HG03108 (cell line): ENCODE measurements around the gene ATP8A1.

ENCODE experiments used
- ATAC-seq: cut with Tn5 transposase; IDR thresholded peaks from one replicate; pipeline ENCODE4 v1.9.1; 2021; ENCODE audit warnings: moderate library complexity; ENCODE audit not compliant: unreplicated experiment

ATP8A1 gene

DNA sequence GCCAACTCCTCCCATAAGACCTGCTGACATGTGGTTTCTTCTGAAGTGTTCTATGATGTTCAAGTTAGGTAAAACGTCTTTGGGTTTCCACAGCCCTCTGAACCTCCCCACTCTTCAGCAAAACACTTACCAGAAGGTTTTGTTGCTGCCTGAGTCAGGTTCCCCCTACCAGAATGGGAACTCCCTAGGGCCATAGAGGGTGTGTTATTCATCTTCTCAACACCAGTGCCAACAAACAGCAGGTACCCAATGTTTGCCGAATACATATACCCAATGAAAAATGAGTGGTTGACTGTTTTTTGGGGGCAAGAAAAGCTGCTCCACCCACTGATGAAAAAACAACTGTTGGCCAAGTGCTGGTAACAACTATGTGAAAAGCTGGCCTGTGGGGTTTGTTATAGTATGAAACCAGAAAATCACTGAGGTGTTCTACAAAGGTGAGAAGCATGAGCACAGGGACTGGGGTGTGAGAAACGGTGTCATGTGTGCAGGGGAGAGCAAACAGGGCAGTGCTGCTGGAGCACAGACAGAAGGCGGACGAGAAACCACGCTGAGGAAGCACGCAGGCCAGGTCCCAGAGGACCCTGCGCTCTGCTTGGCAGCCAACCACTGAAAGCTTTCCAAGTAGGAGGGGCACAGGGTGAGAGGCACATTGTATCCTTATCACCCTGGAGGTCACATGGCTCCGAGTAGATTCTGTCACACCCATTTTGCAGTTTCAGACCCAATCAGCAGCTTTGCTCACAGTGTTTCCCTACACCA, 28.8 kb downstream of the ATP8A1 start:
- ATAC-seq = peak; percentile 90

DNA sequence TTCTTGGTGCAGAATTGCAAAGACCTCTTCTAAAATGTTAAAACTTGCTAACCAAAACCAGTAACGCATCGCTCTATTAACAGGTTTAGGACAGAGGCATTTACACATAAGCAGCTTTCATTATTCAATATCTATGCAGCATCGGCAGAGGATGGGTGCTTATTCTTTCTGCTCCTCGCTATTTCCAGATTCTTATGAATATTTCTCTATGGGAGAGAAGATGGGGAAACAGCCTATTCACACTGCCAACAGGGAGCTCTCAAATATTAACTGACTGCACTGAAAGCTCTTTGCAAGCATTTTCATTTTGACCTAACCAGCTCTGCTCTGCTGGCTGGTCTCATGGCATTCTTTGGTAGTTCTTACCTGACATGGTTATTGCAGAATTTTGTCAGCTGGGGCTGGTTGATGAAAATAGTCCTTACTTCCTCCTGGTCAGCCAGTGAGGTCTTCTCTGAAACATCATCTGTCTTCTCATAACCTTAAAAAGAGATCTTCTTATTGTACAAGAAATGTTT, 30.2 kb downstream of the ATP8A1 start:
- no peak for ATAC-seq

DNA sequence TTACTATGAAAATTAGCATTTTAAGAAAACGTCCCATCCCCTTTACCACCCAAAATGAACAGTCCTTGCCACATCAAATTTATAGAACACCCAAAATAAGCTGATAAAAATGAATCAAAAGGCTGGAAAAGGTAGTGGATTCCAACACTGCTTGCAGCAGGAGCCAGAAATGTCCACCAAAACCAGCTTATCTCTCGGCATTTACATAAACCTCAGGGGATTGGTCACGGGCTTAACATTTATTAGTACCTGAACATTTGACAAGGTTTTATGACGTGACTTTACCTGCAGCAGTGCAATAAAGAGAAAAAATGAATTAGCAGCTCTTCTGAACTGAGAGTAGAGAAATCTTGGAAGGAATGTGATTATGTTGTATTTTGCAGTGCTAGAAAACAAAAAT, 31.6 kb downstream of the ATP8A1 start:
- ATAC-seq = no peak

DNA sequence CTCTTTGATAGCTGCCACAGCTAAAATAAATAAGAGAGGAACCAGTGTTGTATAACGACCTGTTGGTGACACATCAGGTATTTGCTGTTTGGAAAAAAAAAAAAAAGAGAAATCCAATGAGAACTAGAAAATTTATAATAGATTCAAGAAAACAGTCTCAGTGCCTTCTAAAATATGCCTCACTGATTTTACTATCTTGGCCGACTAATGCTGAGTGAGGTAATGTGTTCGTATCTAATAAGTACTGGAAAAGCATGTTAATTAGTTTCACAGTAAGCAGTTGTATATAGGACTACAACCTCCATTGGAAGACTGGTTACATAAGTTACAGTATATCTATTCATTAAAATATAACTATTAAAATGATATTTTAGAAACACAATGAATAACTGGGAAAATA, 32.4 kb downstream of the ATP8A1 start:
- ATAC-seq = no peak

DNA sequence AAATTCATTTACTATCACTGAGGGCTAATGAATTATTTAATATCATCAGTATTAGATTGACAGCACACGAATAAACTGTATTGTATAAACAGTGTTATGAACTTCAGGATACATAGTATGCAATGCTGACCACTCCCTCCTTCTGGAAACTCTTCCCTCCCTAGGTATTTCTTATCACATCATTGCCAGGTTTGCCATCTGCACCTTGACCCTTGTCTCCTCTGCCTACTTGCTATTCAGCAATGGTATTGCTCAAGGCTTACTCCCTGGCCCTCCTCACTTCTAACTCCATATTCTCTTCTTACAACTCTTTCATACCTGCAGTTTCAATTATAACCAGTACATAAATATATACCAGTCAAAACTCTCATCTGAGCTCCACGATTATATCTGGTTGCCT, 38.9 kb downstream of the ATP8A1 start:
- ATAC-seq = no peak

DNA sequence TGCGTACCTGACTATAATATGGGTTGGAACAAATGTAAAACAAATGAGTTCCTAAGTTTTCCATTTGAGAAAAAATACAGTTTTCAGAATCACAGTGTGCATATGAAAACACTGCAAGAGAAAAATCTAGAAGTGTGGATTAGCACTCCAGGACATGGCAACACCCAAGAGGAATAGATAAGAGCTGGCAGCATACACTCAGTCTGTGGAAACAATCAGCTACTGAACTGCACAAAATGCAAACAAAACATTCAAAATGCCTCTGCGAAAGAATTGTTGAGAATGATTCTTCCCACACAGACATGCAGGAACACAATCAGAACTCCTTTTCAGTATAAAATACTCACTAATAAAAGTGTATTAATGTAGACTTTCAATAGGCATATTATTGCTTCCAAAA, 39.9 kb downstream of the ATP8A1 start:
- ATAC-seq = no peak

DNA sequence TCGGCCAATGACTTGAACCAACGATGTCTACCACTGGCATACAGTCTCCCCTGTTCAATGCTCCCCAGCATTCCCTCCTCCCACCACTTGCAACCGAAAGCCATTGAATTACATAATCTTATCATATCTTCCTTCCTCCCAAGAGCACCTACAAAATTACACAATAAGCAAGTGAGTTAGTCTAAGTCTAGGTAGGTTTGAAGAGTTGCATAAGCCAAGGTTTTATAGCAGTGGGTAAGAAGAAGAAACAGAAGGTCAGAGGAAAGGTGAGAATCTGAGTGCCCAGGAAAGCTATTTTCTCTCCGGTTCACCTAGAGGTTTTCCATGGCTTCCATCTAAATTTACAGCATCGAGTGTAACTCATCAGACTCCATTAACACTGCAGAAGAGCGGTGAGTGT, 40.3 kb downstream of the ATP8A1 start:
- no peak for ATAC-seq

DNA sequence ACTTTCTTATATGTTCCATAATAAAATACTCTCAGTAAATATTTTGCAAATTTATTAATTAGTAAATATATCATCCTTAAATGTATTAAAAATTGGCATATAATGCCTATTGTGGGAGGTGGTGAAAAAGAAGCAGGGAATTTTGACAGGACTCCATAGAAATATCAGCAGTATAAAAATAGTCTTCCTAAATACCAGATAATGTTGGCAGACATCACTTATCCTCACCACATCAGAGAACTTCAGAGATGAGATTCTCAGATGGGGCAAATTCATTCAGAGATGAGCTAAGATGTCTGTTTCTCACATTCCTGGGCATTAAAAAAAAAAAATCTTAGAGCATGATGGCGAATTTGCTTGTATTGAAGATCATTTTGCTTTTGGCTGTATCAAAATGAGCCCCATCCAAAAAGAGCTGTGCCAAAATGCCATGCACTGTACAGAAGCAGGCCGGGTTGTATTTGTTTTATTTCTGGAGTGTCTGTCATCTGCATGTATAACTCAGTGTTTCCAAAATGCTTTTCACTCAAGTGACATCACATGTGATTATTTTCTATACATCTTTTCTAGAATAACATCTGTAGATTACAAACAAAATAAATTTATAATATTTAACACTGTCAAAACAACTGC, 41.7 kb downstream of the ATP8A1 start:
- ATAC-seq = no peak

DNA sequence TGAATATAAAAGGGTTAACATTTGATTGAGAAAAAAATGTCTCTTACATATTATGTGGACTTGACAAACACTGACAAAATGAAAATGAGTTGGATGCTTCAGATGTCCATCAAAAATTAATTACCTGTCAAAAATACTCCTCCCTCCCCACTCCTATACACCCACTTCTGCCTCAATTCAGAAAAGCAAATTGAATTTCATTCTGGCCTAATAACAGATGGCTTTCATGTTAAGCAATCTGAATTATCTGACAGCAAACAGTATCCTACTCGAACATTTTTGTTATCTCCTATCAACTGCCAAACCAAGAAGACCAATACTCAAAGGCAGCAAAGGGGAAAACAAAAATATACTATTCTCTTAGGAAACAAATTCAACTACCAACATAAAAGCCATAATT, 44.0 kb downstream of the ATP8A1 start:
- no peak for ATAC-seq

DNA sequence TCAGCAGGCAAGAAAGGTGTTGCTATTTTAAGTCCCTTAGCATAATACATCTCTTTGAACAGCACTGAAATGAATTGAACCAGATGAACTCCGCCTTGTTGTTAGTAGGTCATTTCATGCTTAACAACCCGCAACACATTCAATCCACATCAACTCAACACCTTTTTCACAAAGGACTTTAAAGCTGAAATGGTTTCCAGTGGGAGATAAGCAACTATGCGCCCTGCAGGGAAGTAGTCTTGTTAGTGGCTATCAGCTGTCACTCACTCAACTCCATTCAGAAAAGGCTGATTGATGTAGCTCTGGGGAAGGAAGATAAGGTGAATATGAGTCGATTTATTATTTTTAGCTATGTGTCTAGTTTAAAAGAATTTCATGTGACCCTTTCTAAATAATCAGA, 46.0 kb downstream of the ATP8A1 start:
- ATAC-seq = no peak

DNA sequence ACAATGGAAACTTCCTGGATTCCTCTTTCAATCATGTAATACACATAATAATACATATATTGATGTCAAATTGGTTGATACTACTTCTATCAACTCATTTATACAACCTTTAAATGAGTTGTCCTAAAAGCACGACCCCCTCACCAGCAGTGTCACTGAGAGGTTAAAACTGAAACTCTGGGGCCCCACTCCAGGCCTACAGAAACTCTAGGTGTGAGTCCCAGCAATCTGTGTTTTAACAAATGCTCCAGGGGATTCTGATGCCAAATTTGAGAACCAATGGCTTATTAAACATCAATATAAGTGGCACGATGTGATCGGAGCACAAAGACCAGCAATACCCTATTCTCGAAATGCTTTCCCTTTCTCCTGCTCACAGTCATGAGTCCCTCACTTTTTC, 47.9 kb downstream of the ATP8A1 start:
- ATAC-seq = no peak

DNA sequence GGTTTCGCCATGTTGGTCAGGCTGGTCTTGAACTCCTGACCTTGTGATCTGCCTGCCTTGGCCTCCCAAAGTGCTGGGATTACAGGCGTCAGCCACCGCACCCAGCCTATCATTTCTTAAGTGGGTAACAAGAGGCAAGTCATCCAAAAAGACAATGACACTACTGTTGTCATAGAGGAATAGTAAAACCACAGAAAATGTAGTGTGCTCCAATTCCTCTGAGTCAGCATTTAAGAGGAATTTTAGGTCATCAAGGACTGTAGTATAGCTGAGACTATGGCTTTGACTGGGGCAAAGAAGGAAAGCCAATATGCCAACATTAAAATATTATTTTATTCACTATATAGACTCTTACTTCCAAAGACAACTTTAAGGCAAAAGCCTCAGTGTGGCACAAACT, 48.4 kb downstream of the ATP8A1 start:
- no peak for ATAC-seq

DNA sequence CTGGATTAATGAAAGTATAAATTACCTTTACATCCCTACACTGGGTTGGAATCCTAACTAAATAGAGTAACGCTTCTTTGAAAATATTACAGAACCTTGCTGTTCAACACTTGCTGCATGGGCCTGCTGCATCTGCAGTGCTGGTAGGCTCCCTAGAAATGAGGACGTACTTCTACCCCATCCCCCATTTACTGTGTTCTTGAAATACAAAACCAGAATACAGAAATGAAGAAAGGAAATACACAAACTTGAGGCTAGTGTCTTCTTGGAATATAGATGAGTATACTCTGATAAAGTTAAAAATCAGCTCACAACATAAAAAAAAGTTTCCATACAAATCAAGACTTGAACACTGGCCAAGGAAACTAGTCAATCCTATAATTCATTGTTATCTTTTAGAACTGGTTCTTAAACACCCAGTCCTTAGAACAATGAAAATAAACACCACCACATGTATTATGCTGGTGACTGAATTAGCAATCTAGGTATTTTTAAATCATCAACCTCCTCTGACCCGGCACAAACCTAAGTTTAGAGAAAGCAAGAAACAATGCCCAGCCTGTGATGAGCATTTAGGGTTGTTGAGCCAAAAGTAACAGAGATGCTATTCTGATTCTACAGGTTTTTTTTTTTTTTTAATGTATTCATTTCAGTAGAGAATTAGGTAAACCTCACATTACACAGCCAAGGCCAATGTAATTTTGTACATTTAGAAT, 49.7 kb downstream of the ATP8A1 start:
- ATAC-seq = no peak

DNA sequence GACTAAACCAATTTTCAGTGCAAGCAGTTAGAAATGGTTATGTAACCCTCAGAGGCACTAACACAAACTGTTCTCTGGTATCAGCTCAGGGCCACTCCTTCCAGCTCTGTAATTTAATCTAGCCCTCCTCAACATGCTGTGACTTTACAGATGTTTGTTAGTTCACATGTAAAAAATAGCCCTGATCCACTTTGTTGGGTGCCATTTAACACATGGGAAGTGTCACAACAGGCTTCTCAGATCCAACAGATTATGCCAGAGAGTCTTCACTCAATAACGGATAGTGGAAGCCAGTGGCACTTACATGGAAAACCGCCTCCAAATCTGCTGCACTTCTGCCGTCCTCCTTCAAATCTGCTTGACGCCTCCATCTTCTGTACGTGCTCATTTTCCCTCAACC, 51.6 kb downstream of the ATP8A1 start:
- no peak for ATAC-seq

DNA sequence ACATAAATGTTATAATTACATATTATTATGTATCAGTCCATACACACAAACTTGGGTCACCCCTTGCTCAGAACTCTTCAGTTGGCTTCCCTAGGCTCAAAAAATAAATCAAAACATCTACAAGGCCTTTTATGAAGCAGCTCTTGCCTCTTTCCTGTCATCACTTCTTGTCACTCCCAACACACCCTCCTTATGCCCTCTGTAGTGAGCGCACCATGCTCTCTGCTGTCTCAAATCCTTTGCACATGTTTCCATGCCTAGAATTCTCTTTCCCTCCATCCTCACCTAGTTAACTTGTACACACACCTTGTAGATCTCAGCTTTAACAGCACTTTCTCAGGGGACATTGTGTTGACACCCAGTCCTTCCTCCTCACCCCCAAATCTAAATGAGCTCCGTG, 53.0 kb downstream of the ATP8A1 start:
- no peak for ATAC-seq

DNA sequence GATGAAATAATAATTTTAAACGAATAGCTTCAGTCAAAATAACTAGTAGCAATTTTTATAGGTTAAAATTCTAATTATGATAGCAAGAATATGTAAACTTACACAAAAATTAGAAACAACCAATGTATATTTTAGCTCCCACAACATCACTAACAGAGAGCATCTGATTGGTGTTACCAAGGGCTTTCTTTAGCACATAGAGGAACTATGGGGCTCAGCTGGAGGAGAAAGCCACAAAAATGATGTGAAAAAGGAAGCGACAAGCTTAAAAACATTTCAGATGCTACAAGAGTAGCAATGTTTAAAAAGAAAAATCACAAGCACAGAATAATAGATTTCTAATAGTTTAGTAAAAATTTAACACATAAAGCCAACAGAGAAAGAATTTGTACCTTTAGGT, 56.3 kb downstream of the ATP8A1 start:
- no peak for ATAC-seq

DNA sequence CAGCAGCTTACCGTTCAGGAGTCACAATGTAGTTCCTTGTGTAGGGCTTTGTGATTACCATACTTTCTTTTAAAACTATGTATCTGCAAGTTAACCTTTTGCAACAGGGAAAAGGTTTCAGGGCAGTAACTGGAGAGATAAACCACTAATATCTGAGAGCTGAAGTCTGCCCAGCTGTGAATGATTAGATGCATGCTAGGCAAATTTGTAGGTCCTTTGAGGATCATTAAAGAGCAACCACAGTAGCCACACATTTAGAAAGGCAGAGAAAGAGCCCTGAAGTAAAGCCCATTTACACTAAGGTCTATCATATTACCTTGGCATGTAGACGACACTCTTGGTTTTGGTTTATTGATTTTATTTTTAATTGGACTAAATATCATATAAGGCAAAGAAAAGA, 60.0 kb downstream of the ATP8A1 start:
- ATAC-seq = peak; percentile 72

DNA sequence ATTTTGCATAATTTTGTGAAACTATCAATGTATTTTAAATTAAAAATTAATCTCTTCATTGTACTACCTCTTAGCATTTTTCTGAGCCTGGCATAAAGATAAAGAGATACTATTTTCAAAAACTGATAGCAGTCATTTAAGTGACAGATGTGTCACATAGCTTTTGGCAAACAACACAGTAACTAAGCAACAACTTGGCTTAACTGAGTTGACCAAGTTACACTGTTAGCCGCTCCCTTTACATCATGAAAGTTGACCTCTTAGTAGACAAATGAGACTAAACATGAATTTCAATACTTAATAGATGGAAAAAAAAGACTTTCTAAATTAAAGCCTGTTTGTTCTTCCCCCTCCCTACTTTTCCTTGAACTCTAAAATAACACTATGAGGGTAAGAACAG, 62.0 kb downstream of the ATP8A1 start:
- no peak for ATAC-seq

DNA sequence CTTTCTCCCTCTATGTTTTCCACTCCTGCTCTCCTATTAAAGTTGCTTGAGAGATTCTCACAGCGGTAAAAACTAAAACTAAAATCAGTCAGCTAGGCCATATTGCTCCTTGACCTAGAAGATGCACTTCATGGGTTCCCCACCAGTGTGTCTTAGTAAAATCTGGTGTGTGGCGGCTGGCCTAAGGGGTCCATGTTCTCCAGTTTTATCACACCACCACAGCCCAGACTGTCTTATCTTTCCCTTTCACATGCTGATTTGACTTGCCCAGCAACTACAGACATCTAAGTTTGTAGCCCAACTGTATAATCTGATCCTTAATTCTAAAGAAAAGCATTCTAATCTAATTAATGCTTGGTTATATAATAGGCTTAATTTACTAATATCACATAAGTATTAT, 68.0 kb downstream of the ATP8A1 start:
- ATAC-seq = no peak

DNA sequence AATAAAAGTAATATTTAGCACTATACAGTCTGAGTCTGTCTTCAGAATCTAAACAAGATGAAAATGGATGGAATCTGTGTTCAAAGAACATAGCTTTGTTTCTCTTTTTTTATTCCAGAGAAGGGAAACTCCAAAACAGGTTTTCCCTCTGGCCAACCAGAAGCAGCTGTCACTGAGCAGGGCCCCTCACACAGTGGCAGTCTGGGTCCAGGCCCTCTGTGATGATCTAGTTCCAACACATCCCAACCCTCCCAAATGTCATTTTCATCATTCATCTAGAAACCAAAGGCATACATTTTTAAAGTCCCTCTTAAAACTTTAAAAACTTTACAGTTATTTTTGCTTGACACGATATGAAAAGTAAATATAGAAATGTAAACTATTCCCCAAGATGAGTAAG, 70.1 kb downstream of the ATP8A1 start:
- no peak for ATAC-seq

DNA sequence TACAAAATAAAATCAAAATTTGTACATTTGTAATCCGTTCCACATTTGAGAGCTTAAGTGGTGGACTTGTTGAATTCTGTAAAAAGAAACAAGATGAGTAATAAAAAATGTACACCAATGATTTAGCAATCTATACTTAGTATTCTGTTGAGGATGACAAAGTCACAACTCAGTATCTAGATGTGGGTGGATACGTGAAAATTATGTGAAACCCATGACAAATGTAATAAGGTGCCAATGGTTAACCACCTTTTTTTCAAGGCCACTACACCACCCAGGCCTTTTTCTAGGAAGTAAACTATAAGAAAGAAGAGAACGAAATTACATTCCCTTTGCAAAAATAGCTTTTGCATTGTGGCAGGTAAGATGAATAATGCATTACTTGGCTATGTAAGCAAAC, 77.0 kb downstream of the ATP8A1 start:
- no peak for ATAC-seq

DNA sequence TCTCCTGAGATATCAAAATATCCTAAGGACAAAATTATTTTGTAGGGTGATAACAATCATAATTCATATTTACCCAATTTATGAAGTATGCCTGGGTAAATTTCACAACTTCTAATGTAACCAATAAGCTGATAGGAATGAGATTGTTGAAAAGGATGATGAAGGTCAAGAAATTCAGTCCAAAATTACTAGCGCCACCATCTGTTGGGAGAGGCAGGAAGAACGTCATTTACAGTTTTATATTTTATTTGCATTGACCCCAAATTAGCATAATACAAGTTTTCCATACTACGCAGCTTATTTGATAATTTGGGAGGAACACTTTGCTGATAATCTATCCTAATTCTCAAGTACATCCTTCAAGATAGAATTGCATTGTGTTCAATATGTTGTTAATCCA, 78.7 kb downstream of the ATP8A1 start:
- ATAC-seq = no peak
